ENCODE results near the gene DPH2. TPM values are rescaled to one million over a fixed set of nuclear protein-coding genes. Genes with fewer than 3 reads are reported as not detected.

DPH2 gene
- polyA plus RNA-seq, 2 of the 4 experiments (the other 2 are of a cell fraction), result 38.8 to 41.7 TPM

- POLR2A ChIA-PET, result no interaction called here
- TF ChIP-seq JUN (IDR thresholded peaks at IDR 0.05) (no peak), KDM5A (IDR thresholded peaks at IDR 0.05) (no peak), GATA3 (IDR thresholded peaks at IDR 0.05; ENCODE audit: borderline replicate concordance) (no peak), MAX (IDR thresholded peaks at IDR 0.05) (no peak), BHLHE40 (IDR thresholded peaks at IDR 0.05; ENCODE audit: low read depth, low read length) (no peak), RNF2 (IDR thresholded peaks at IDR 0.05; ENCODE audit: borderline replicate concordance, low read depth) (no peak)
- peaks cover 18% of the 10 kb centered on the region for H3K4me1 ChIP-seq
- ATAC-seq, result no peak
- no peak overlapping the region for H3K4me3 ChIP-seq
- H3K27ac ChIP-seq, result no peak overlapping the region
- no peak for FAIRE-seq
- DNase-seq (ENCODE audit: low read depth in 1 of 2, low spot score in 1 of 2), result no peak
- CTCF ChIA-PET, result interaction anchor here (0.6 to 5.0 kb wide), 7 partner anchors 9 to 640 kb away, joined by 3 to 51 read pairs (median 12); no protein-coding TSS in a partner anchor
- H3K4me2 ChIP-seq, result no peak overlapping the region
- H3K9me3 ChIP-seq, result no peaks in the 10 kb centered on the region
- 95% methylated on average over 9 of the region's 9 CpGs for WGBS (ENCODE audit: missing lambda C conversion rate)
Observed at GRCh38 chr1:43993206-43993914, 23.6 kb downstream of the DPH2 start.

GRCh38 chr1:43994071-43994470 is 24.3 kb downstream of the DPH2 start:
- ChIA-PET CTCF (interaction anchor here (0.9 to 5.0 kb wide), 5 partner anchors 11 to 640 kb away, joined by 3 to 51 read pairs (median 12); no protein-coding TSS in a partner anchor), POLR2A (no interaction called here)
- DNase-seq (ENCODE audit: low read depth in 1 of 2, low spot score in 1 of 2) (no peak), FAIRE-seq (no peak), ATAC-seq (no peak)
- no peak overlapping the region for H3K4me2 ChIP-seq
- no peaks in the 10 kb centered on the region for H3K9me3 ChIP-seq
- H3K27ac ChIP-seq, result no peak overlapping the region
- H3K4me1 ChIP-seq, result peaks cover 18% of the 10 kb centered on the region
- no peak overlapping the region for H3K4me3 ChIP-seq
- WGBS (ENCODE audit: missing lambda C conversion rate), result 89% methylated on average over 7 of the region's 7 CpGs
- TF ChIP-seq HDAC2 (IDR thresholded peaks at IDR 0.05) (no peak), HOXB5 (CRISPR knock-in tag; IDR thresholded peaks at IDR 0.05) (no peak), GATA3 (IDR thresholded peaks at IDR 0.05; ENCODE audit: borderline replicate concordance) (no peak), RNF2 (IDR thresholded peaks at IDR 0.05; ENCODE audit: borderline replicate concordance, low read depth) (no peak), CTCF (IDR thresholded peaks at IDR 0.05) (no peak), EHMT2 (IDR thresholded peaks at IDR 0.05; ENCODE audit: low read depth) (no peak), CBX2 (IDR thresholded peaks at IDR 0.05; ENCODE audit: borderline replicate concordance, low read depth) (no peak), HOXA7 (CRISPR knock-in tag; IDR thresholded peaks at IDR 0.05) (no peak), CEBPB (IDR thresholded peaks at IDR 0.05) (no peak), POLR2A (IDR thresholded peaks at IDR 0.05; ENCODE audit: low read length) (no peak), ZFP36 (IDR thresholded peaks at IDR 0.05; ENCODE audit: borderline replicate concordance, partially characterized antibody) (no peak), ZSCAN20 (CRISPR knock-in tag; IDR thresholded peaks at IDR 0.05) (no peak), NPAS2 (CRISPR knock-in tag; IDR thresholded peaks at IDR 0.05; ENCODE audit: borderline replicate concordance) (no peak), MAZ (IDR thresholded peaks at IDR 0.05; ENCODE audit: borderline replicate concordance, low read depth, low read length) (no peak)

GRCh38 chr1:43994794-43995790 is 25.3 kb downstream of the DPH2 start:
- CTCF ChIA-PET, result interaction anchor here (0.6 to 5.0 kb wide), 10 partner anchors 10 to 1722 kb away, joined by 3 to 51 read pairs (median 4); partner anchors contain the start of gene SLC6A9
- Histone ChIP-seq H3K27ac (no peak overlapping the region), H3K4me2 (no peak overlapping the region), H3K9me3 (no peaks in the 10 kb centered on the region), H3K4me3 (no peak overlapping the region), H3K4me1 (peaks cover 16% of the 10 kb centered on the region)
- WGBS (ENCODE audit: missing lambda C conversion rate), result 81% methylated on average over 10 of the region's 15 CpGs
- no peak for TF ChIP-seq ZNF302 (CRISPR knock-in tag; IDR thresholded peaks at IDR 0.05)
- TF ChIP-seq CHD2 (IDR thresholded peaks at IDR 0.05; ENCODE audit: low read length, partially characterized antibody), result no peak
- 0 out of 3 replicates have a peak, but pooled peaks have one; percentile 12 for TF ChIP-seq SMC3 (IDR thresholded peaks at IDR 0.05)
- no peak for TF ChIP-seq CBX2 (IDR thresholded peaks at IDR 0.05; ENCODE audit: borderline replicate concordance, low read depth)
- TF ChIP-seq EHMT2 (IDR thresholded peaks at IDR 0.05; ENCODE audit: low read depth), result no peak
- 0 out of 5 replicates have a peak, but pooled peaks of 1 of the 2 experiments have one; percentile 20 for TF ChIP-seq JUN (IDR thresholded peaks at IDR 0.05)
- peak; percentile 39; the same call in 1 of the 2 replicates for TF ChIP-seq MAX (IDR thresholded peaks at IDR 0.05)
- no peak for TF ChIP-seq FOXS1 (CRISPR knock-in tag; IDR thresholded peaks at IDR 0.05)
- TF ChIP-seq NPAS2 (CRISPR knock-in tag; IDR thresholded peaks at IDR 0.05; ENCODE audit: borderline replicate concordance), result no peak
- no peak for TF ChIP-seq KDM5A (IDR thresholded peaks at IDR 0.05)
- no peak for TF ChIP-seq ZFP36 (IDR thresholded peaks at IDR 0.05; ENCODE audit: borderline replicate concordance, partially characterized antibody)
- peak; percentile 22 to 51; a peak in 2 of 5 replicates for TF ChIP-seq RAD21 (conservative IDR thresholded peaks at IDR 0.05 in 1 of 2, IDR thresholded peaks at IDR 0.05 in 1 of 2)
- no peak for TF ChIP-seq MAZ (IDR thresholded peaks at IDR 0.05; ENCODE audit: borderline replicate concordance, low read depth, low read length)
- no peak for TF ChIP-seq CBX8 (IDR thresholded peaks at IDR 0.05)
- TF ChIP-seq CTCF (IDR thresholded peaks at IDR 0.05), result peak; percentile 27; the same call in 2 of the 3 replicates
- ATAC-seq (peak; percentile 22 to 66; a peak in 3 of 6 replicates), FAIRE-seq (no peak), DNase-seq (ENCODE audit: low read depth in 1 of 2, low spot score in 1 of 2) (peak; percentile 36 to 53)
- POLR2A ChIA-PET, result interaction anchor here (1.0 kb wide), 1 partner anchor 34 kb away, joined by 3 read pairs; no protein-coding TSS in a partner anchor
